Astrocyte (in vitro differentiated cells and primary cell): ENCODE data around the gene OR52E6. TPM values are rescaled to one million over a fixed set of nuclear protein-coding genes. Genes with fewer than 3 reads are reported as not detected.

Experiments used
- DNase-seq: peaks from one replicate; pipeline ENCODE4 v3.0.0-alpha.2; 2010; ENCODE audit warnings: low read depth
- FAIRE-seq: peaks from 2 replicates; lab custom pipeline; 2011; peaks lifted over from hg19 to GRCh38; lab: Jason Lieb, UNC
- H2AFZ ChIP-seq: 2 replicates; pipeline ENCODE4 v1.6.0; 2012; ENCODE audit warnings: low read depth, low read length, inconsistent platforms
- H3K27ac ChIP-seq: 2 replicates; pipeline ENCODE4 v1.5.1; 2011; ENCODE audit warnings: low read depth, low read length, inconsistent platforms
- H3K27me3 ChIP-seq: 2 replicates; pipeline ENCODE4 v1.6.0; 2011; ENCODE audit warnings: low read length, inconsistent platforms; ENCODE audit not compliant: insufficient read depth
- H3K36me3 ChIP-seq: 2 replicates; pipeline ENCODE4 v1.5.1; 2011; ENCODE audit warnings: low read length, inconsistent platforms; ENCODE audit not compliant: insufficient read depth
- H3K4me1 ChIP-seq: 2 replicates; pipeline ENCODE4 v1.5.1; 2011; ENCODE audit warnings: low read length, inconsistent platforms; ENCODE audit not compliant: insufficient read depth
- H3K4me2 ChIP-seq: 2 replicates; pipeline ENCODE4 v1.6.0; 2012; ENCODE audit warnings: low read length, inconsistent platforms
- H3K4me3 ChIP-seq: 2 replicates; pipeline ENCODE4 v1.5.1; 2011; ENCODE audit warnings: low read depth, mild to moderate bottlenecking, low read length, inconsistent platforms; ENCODE audit not compliant: insufficient read depth
- H3K79me2 ChIP-seq: 2 replicates; pipeline ENCODE4 v1.6.0; 2012; ENCODE audit warnings: mild to moderate bottlenecking, low read length, inconsistent platforms; ENCODE audit not compliant: insufficient read depth
- H3K9ac ChIP-seq: 2 replicates; pipeline ENCODE4 v1.6.0; 2012; ENCODE audit warnings: mild to moderate bottlenecking, low read length, inconsistent platforms
- H3K9me3 ChIP-seq: 2 replicates; pipeline ENCODE4 v1.5.1; 2012; ENCODE audit warnings: low read depth, mild to moderate bottlenecking, low read length, inconsistent platforms; ENCODE audit not compliant: insufficient read depth
- H4K20me1 ChIP-seq: 2 replicates; pipeline ENCODE4 v1.6.0; 2012; ENCODE audit warnings: low read length, inconsistent platforms; ENCODE audit not compliant: insufficient read depth
- H3K27ac Mint-ChIP-seq: one replicate; pipeline ENCODE4 v1.8.0; 2021; ENCODE audit warnings: mild to moderate bottlenecking, mixed read lengths; ENCODE audit not compliant: unreplicated experiment
- H3K27me3 Mint-ChIP-seq: one replicate; pipeline ENCODE4 v1.8.0; 2021; ENCODE audit warnings: low read depth, mixed read lengths; ENCODE audit not compliant: unreplicated experiment
- H3K36me3 Mint-ChIP-seq: one replicate; pipeline ENCODE4 v1.8.0; 2021; ENCODE audit warnings: low read depth, mixed read lengths; ENCODE audit not compliant: unreplicated experiment
- H3K4me1 Mint-ChIP-seq: one replicate; pipeline ENCODE4 v1.8.0; 2021; ENCODE audit warnings: low read depth, mixed read lengths; ENCODE audit not compliant: unreplicated experiment
- H3K4me3 Mint-ChIP-seq: one replicate; pipeline ENCODE4 v1.8.0; 2021; ENCODE audit warnings: mild to moderate bottlenecking, moderate library complexity, mixed read lengths; ENCODE audit not compliant: unreplicated experiment
- H3K9me3 Mint-ChIP-seq: one replicate; pipeline ENCODE4 v1.8.0; 2021; ENCODE audit warnings: mild to moderate bottlenecking, mixed read lengths; ENCODE audit not compliant: unreplicated experiment
- CTCF ChIP-seq: IDR thresholded peaks from 2 replicates; pipeline ENCODE4 v1.5.1; 2011; ENCODE audit warnings: low read depth, mild to moderate bottlenecking, inconsistent platforms, low read length, moderate library complexity; ENCODE audit not compliant: insufficient read depth
- EZH2 ChIP-seq: IDR thresholded peaks from 2 replicates; pipeline ENCODE4 v1.6.1; 2012; ENCODE audit warnings: mild to moderate bottlenecking, low read length, inconsistent platforms; ENCODE audit not compliant: insufficient read depth
- total RNA-seq: library from RNA; stranded (reverse); gene quantifications from 2 replicates; pipeline ENCODE4 v1.2.1, GENCODE V29; 2021

OR52E6 gene
- total RNA-seq, 1 donor from 2014 or later: not detected

- Histone ChIP-seq H3K79me2 (no peaks in the 10 kb centered on the region), H2AFZ (no peak overlapping the region), H3K27me3 (no peaks in the 10 kb centered on the region), H3K27ac (no peak overlapping the region), H3K4me2 (no peak overlapping the region), H3K4me3 (no peak overlapping the region), H3K9me3 (no peaks in the 10 kb centered on the region), H4K20me1 (no peaks in the 10 kb centered on the region), H3K9ac (no peak overlapping the region), H3K4me1 (no peaks in the 10 kb centered on the region), H3K36me3 (no peaks in the 10 kb centered on the region)
- H3K4me1 Mint-ChIP-seq: peaks cover 8% of the 10 kb centered on the region
- peaks cover 2% of the 10 kb centered on the region for H3K9me3 Mint-ChIP-seq
- no peak overlapping the region for H3K27ac Mint-ChIP-seq
- H3K27me3 Mint-ChIP-seq: peaks cover 4% of the 10 kb centered on the region
- DNase-seq (no peak), FAIRE-seq (no peak)
- no peak for TF ChIP-seq CTCF
- no peak for TF ChIP-seq EZH2
- H3K4me3 Mint-ChIP-seq: no peak overlapping the region
- H3K36me3 Mint-ChIP-seq: no peaks in the 10 kb centered on the region
These were observed 4.0 kb downstream of the OR52E6 start for GRCh38 chr11:5837695-5838094.

- peaks cover 8% of the 10 kb centered on the region for H3K4me1 Mint-ChIP-seq
- H3K27me3 Mint-ChIP-seq: no peaks in the 10 kb centered on the region
- Histone ChIP-seq H3K9me3 (no peaks in the 10 kb centered on the region), H4K20me1 (no peaks in the 10 kb centered on the region), H3K27ac (no peak overlapping the region), H2AFZ (no peak overlapping the region), H3K79me2 (no peaks in the 10 kb centered on the region), H3K27me3 (no peaks in the 10 kb centered on the region), H3K4me3 (no peak overlapping the region), H3K9ac (no peak overlapping the region), H3K4me2 (no peak overlapping the region), H3K36me3 (no peaks in the 10 kb centered on the region), H3K4me1 (no peaks in the 10 kb centered on the region)
- no peak for FAIRE-seq
- DNase-seq: no peak
- H3K36me3 Mint-ChIP-seq: no peaks in the 10 kb centered on the region
- H3K9me3 Mint-ChIP-seq: peaks cover 2% of the 10 kb centered on the region
- H3K27ac Mint-ChIP-seq: no peak overlapping the region
- TF ChIP-seq CTCF (no peak), EZH2 (no peak)
- no peak overlapping the region for H3K4me3 Mint-ChIP-seq
These were observed 8.3 kb downstream of the OR52E6 start for GRCh38 chr11:5833446-5833845.

GRCh38 chr11:5831196-5831829, 10.4 kb downstream of the OR52E6 start:
- DNase-seq (no peak), FAIRE-seq (no peak)
- Mint-ChIP-seq H3K27me3 (no peaks in the 10 kb centered on the region), H3K4me3 (no peak overlapping the region), H3K9me3 (peaks cover 2% of the 10 kb centered on the region), H3K4me1 (no peaks in the 10 kb centered on the region), H3K36me3 (no peaks in the 10 kb centered on the region), H3K27ac (no peak overlapping the region)
- TF ChIP-seq CTCF (no peak), EZH2 (no peak)
- Histone ChIP-seq H3K4me2 (no peak overlapping the region), H3K27me3 (no peaks in the 10 kb centered on the region), H2AFZ (no peak overlapping the region), H3K4me3 (no peak overlapping the region), H3K36me3 (no peaks in the 10 kb centered on the region), H3K27ac (no peak overlapping the region), H4K20me1 (no peaks in the 10 kb centered on the region), H3K9ac (no peak overlapping the region), H3K79me2 (no peaks in the 10 kb centered on the region), H3K4me1 (no peaks in the 10 kb centered on the region), H3K9me3 (no peaks in the 10 kb centered on the region)
